NCI-H69 (cell line): Measurements from ENCODE around the gene ARAP2.

ENCODE experiments used
- DNase-seq: peaks from one replicate; lab custom pipeline; 2025; lab: John Stamatoyannopoulos, UW

The ARAP2 gene

DNA sequence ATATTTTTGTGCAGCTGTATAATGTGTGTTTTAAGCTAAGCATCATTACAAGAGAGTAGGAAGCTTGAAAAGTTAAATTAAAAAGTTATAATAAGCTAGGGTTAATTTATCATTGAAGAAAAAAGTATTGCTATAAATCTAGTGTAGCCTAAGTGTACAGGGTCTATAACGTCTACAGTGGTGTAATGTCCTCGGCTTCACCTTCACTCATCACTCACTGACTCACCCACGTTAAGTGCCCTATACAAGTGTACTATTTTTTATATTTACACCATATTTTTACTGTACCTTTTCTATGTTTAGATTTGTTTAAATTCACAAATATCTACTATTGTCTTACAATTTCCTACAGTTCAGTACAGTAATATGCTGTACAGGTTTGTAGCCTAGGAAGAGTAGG, 23.5 kb downstream of the ARAP2 start:
- no peak for DNase-seq

DNA sequence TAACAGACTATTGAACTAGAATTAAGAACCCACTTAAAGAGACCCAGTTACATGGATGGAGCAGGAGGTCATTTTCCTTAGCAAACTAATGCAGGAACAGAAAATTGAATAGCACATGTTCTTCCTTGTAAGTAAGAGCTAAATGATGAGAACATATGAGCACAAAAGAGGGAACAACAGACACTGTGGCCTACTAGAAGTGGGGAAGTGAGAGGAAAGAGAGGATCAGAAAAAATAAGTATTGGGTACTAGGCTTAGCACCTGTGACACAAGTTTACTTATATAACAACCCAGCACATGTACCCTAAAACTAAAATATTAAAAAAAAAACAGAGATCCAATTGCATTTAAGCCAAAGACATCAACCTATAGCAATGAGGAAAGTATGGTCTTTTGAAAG, 26.2 kb downstream of the ARAP2 start:
- no peak for DNase-seq

DNA sequence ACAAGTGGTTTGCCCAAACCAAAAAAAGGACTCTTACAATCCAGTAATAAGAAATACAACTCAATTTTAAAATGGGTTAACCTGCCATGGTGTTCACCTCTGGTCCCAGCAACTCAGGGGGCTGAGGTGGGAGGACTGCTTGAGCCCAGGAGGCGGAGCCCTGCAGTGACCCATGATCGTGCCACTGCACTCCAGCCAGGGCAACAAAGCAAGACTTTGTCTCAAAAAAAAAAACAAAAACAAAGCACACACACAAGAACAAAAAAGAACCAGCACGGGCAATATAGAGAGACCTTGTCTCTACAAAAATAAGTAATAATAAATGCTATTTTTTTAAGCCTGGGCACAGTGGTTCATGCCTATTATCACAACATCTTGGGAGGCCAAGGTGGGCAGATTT, 28.7 kb downstream of the ARAP2 start:
- DNase-seq = no peak

DNA sequence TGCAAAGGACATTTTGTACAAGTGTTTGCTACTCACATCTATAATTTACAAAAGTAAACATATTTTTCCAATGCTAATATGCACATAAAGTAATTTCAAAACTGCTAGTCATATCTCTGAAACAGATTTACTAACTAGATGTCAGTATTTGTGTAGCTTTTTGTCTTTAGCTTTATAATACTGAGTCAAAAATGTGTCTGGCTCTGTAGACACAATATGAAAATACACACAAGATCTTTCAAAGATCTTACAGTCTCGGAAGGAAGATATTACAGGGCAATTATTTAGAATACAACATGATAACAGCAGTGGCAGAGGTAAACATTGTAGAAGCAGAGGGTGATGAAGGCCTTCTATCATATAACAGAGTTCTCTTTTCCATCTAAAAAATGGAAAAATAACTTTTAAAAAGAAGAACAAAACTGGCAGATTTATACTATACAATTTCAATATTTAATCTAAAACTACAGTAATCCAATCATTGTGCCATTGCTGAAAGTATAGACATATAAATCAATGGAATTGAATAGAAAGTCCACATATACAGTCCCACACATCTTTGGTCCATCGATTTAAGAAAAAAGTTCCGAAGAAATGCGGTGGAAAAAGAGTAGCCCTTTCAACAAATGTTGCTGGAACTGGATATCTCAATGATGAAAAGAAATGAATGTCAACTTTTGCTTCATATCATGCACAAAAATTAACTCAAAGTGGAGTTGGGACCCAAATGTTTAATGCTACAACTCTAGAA, 29.4 kb downstream of the ARAP2 start:
- no peak for DNase-seq

DNA sequence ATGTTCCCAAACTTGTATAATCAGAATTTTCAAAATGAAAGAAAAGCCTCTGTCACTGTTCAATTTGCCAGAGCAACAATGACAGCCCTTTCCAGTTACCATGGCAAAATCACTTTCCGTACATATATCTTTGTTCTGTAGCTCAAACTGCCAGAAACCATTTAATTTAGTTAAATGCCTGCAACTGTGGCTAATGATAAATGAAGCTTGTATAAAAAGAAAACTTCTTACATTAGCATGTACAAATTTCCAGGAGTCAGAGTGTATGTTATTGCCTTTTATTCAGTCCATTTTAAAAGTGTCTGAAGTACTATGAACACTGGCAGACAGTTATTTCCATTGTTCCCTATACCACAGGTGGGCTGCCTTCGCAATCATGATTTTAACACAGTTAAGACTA, 30.3 kb downstream of the ARAP2 start:
- peak; percentile 31 for DNase-seq

DNA sequence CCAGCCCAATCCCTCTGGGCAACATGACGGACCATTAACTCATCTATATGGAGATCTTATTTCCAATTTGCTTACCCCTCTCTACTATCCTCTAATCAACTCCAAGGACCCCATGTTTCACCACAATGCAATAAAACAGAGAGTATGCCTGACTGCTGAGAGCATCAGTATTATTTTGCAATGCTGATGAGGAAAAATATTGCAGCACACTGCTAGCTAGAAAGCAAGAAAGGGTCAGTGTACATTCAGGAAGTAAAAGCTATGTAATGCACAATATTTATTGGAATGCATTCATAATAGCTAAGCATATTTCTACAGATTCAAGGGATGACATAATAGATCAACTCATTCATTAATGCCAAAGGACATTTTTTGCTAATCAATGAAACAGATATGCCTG, 33.2 kb downstream of the ARAP2 start:
- DNase-seq = peak; percentile 11

DNA sequence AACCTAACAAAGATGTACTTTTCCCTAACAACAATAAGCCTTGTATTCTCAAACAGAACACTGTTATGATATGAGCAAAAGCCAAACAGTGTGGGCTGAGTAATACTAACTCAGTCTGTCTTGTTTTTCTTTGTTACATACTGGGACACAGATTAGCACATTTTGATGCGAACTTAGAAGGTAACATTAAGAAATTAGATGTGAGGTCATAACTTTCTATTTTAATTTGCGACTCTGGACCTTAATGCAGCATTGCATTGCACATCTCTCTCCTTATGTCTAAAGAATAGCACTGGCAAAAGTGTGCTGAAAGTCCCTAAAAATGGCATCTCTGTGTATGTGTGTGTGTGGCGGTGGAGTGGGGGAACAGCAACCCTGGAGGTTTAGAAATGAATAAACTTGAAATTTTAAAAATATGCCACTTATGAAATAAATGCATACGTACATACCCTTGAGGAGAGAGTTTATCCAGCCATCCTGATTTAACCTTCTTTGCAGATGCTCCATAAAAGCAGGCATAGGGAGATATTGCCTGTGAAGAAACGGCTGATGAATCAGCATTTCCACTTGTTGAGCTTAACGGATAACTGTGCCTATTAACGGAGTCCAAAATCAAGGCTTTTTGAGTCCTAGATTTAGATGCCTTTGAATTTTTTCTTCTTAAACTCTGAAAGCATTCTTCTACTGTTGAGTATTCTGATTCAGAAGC, 34.2 kb downstream of the ARAP2 start:
- DNase-seq = no peak

DNA sequence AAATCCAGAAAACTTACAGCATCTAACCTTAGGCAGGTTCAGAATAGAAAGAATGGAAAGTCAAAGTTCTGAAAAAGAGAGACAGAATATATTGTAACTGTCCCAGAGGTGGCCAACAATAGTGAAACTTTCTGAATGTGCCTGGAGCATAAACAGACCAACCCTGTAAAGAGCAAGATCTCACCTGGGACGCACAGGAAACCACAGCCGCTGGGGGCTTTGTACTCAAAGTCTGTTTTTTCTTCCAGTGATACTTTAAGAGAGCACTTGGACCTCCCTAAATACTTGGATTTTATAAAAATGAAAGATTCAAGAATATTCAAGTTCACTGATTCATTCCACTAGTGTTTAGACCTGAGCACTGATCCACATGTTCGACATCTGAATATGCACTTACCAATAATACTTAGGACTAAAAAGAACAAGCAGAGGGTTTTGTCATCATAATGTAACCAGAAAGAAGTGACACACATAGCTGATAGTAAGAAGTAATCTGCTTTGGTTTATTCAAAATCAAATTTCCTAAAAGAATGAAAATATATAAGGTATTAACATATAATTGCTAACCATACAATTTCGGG, 35.3 kb downstream of the ARAP2 start:
- no peak for DNase-seq

DNA sequence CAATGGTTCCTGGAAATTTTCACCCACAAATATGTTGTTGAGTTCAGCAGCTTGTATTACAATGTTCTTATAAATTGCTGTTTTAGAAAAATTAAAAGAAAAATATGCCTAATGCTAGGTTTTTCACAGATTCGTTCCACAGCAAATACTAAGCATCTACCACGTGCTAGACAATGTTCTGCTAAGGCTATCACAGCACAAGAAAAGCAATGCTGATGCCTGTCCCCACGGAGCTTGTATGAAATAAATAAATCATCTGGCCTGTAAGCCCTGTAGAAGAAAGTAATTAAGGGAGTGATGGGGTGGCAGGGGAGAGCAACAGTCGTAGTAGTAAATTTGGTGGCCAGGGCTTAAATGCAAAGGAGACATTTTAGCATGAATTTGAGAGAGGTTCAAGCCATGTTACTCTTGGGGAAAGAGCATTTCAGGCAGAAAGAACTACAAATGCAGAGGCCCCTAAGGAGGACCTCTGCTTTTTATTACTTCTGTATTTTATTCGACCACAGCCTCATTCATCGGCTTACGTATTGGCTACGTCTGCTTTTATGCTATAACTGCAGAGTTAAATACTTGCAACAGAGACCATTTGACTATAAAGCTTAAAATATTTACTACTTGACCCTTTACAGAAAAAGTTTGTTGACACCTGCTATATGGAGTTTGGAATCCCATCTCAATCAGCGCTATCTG, 36.3 kb downstream of the ARAP2 start:
- DNase-seq = no peak

DNA sequence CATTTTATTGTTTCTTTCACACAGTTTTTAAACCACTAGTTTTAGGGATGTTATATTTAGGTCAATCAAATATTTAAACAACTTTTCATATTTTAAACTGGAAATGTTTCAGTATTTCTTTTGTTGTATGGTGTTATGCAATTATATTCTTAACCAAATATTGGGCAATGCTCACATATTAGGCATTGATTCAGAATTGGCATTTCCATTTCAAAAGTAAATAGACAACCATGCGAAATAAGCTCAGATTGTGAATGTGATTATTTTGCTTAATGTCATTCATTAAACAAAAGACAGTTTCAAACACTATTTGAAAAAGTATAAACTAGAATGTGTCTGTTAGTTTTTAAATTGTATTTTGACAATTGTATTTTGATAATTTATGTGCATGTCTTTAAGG, 36.9 kb downstream of the ARAP2 start:
- no peak for DNase-seq

DNA sequence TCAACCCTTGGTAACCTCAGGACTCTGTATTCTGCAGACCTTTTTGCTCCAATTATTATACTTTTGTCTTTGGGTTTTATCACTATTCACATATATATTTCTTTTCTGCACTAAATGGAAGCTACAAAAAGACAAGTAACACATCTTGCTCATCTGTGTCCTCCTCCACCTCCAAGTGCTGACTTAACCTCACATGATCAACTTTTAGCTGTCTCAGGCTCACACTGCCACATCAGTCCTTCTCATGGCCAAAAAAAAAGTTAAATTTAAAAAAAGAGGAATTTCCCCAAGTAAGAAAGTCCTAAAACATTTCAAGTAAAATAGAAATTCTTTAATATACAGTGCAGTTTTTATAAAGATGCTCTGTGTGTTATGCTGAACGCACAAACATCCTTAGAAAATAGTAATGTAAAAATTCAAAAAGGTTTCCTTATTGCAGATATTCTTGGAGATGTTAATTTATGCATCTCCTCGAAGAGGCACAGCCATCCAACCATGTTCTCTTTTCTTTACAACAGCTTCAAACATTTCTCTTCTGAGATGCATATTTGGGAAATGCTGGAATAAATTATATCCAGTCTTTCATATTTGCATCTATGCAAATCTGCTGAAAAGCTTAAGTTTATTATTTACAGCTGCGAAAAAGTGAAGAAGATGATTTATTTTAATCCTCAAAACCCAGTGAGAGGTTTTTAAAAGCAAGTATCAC, 37.6 kb downstream of the ARAP2 start:
- no peak for DNase-seq

DNA sequence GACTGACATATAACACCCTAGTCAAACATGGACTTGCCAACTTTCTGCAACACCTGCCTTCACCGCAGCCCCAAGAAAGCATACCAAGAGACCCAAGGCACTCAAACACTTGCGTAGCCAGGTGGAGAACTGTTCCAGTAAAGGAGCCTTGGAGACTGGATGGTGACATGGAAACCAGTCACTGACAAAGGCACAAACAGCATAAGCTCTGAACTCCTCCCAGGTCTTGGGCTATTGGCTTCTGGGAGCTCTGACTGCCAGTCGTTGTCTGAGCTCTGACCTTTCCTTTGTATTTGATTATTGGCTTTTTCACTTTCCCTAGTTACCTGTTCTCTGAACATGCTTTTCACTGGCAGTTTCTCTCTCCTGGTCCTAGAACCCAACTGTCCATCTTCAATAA, 38.3 kb downstream of the ARAP2 start:
- no peak for DNase-seq

DNA sequence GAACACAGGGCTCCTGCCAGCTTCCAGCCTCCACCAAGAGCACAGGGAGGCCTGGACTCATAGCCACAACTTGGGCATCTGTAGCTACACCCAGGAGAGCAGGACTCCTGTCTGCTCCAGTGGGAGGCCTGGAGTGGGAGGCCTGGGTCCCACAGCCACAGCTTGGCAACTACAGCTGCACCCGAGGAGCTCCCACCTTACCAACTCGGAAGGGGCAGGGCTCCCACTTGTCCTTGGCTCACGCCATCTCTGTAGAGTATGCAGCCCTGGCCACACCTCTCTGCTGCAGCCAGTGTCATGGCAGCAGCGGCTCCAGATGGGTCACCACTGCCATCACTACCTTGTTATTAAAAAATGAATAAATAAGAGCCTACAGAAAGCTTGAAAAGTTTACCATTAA, 45.5 kb downstream of the ARAP2 start:
- DNase-seq = no peak

DNA sequence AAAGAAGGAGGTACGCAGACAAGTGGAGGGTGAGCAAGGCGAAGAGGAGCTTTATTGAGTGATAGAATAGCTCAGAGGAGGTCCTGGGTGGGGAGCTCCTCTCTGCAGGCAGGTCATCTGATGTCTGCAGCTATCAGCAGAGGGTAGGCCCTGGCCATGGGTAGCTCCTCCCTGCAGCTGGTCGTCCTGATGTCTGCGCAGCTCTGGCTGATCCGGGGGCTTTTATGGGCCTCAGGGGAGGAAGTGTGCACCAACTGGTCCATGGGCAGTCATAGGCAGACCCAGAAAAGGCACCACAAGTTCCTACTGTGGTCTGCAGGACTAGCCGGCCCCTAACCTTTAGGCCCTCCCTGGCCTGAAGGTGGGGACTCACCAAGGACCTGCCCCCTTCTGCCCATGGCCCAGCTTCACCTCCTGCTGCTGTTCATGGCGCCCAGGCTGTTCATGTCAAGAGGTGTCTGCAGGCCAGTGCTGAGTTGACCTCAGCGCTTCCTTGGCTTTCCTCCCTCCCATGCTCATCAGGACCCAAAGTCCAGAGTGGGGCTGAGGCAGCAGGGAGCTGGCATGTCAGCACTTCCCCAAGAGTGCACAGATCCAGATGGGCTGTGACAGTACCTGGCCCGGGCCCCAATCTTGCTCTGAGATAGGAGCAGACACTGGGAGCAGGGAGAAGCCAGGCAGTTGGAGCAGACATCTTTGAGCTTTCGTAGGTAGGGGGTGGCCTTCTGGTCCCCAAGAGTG, 46.1 kb downstream of the ARAP2 start:
- no peak for DNase-seq

DNA sequence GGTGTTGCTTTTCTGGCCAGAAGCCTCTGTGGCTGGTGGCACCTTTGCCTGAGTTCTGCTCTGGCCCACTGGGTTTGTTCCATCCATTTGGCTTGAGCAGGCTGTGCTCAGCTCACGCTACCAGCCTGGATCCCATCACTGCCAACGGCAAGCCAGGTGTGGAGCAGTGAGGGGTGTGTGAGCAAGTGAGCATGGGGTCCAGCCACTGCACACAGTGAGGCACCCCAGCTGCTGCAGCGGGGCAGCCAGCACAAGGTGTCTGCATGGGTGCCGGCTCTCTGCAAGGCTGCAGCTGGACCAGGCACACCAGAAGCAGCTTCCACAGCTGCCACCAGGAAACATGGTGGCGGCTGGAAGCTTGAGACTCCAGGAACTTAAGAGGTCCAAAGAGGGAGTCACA, 46.8 kb downstream of the ARAP2 start:
- no peak for DNase-seq

DNA sequence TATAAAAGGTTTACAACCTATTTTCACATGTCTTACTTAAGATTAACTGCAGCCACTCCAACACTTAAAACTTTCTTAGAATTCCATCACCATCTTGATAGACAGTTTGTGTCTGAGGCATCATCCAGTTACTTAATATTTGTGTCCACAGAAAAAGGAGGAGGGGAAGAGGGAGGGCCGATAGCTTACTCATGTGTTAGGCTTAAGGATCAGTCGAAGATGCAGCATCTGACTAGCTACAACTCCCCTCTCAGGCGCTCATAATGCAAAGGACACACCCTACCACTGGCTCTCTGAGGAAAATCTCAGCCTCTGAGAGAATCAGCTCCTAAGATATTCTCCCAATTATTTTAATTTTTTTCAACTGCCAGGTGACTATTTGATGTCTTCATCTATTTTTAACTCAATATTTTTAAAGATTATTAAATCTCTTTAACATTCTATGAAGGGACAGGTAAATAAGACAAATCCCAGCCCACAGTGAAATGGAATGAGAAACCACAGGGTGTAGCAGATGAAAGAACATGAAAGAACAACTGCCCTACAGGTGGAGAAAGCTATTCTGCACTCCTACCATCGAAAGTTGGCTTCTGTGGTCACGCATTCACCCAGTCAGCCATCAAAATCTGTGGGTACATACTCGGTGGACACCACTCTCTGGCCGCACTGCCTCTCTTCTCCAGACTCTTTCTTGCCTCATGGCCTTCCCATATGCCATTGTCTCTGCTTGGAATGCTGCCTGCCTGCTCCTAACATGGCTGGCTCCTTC, 48.0 kb downstream of the ARAP2 start:
- DNase-seq = no peak

DNA sequence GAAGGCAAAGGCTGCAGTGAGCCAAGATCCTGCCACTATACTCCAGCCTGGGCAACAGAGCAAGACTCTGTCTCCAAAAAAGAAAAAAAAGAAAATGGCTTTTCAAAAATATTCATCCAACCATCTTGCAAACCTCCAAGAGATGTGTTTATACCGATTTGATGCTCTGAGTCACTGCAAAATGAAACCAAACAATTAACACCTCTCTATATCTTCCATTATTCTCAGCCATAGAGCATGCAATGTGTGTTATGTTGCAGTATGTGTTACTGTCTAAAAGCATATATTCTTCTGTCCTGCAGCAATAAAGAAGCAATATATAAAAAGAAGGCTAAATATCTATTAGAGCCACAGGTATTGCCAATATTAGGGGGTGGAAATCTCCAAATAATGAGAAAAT, 51.4 kb downstream of the ARAP2 start:
- no peak for DNase-seq

DNA sequence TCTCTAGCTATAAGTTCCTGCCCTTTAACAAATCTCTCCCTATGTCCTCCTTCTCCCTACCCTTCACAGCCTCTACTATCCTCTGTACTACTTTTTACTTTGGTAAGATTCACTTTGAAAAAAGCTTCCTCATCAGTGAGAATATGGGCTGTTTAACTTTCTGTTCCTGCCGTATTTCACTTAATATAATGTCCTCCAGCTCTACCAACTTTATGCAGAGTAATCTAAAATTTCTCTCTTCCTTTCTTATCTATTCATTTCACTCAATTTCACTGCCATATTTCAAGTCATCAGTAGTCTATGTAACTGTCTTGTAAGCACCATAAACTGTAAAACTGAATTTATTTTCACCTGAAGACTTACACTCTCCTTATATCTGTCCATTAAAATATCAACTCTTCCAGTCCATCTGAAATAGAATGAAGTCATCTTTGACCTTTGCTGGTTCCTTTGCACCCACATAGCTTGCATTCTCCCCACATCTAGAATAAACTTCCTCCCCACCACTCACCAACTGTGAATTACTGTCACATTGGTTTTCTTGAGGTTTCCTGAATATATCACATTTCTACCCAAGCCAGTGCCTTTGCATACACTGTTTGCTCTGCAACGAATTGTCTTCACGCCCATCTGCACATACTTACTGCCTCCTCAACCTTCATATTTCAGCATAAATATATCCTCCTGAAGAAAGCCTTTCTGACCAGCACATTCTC, 54.6 kb downstream of the ARAP2 start:
- DNase-seq = no peak

DNA sequence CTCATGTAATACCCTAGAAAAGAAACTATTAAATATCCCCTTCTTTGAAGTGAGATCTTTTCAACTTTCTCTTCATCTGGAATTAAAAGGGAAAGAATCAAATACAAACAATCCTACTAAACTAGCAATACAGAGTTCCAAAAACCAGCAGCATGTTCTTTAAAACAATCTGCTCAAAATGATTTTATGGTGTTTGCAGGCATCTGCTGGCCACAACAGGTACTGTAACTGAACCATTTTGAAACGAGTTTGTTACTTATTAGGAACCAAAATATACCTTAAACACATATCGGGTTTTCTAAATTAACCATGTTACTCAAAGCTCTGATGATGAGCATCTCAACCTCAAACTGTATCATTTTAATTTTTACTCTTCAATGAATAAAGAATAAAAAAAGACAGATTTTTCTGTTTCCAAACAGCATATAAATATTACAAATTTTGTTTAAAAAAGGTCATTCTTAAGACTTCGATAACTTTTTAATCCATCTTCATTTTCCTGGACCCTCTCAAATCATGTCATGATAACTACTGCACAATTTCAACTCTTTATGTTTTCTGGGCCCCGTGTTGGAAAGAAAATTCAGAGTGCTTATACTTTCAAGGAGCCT, 56.5 kb downstream of the ARAP2 start:
- peak; percentile 37 for DNase-seq
